SK-N-MC (cell line): ENCODE measurements around the gene AGPAT3.

ENCODE experiments used
- FOXP2 ChIP-seq: optimal IDR thresholded peaks from 2 replicates; pipeline ENCODE3; 2011; ENCODE audit warnings: mild to moderate bottlenecking, moderate library complexity; ENCODE audit not compliant: insufficient read depth; ENCODE audit errors: extremely low read length, control extremely low read depth
- POLR2AphosphoS5 ChIP-seq: IDR thresholded peaks from 2 replicates; pipeline ENCODE4 v1.6.1; 2012; ENCODE audit warnings: mild to moderate bottlenecking, low read depth, low read length, borderline replicate concordance

GRCh38 chr21:44010429-44010828 lies 145.4 kb downstream of the AGPAT3 start:
- no peak for TF ChIP-seq FOXP2
- TF ChIP-seq POLR2AphosphoS5 = no peak
